Measurements from ENCODE around the gene PTGES.
"Not testable (repeated sequence)": the region's sequence is repeated elsewhere in the genome, so short reads cannot be mapped to it uniquely, and the experiment has no call there.

Gene PTGES

GRCh38 chr9:129769669-129770068, 16.8 kb upstream of the PTGES start:
- no peak for DNase-seq

- no peak for DNase-seq
Observed at GRCh38 chr9:129768486-129768885, 15.6 kb upstream of the PTGES start.

GRCh38 chr9:129765764-129766317, 13.0 kb upstream of the PTGES start:
- no peak for DNase-seq

- DNase-seq = peak; percentile 48
Observed at GRCh38 chr9:129762985-129763926, 10.4 kb upstream of the PTGES start.

GRCh38 chr9:129762370-129762984, 9.6 kb upstream of the PTGES start:
- DNase-seq = peak; percentile 92

GRCh38 chr9:129761901-129762369, 9.1 kb upstream of the PTGES start:
- DNase-seq = peak; percentile 89

- DNase-seq = peak; percentile 66
Observed at GRCh38 chr9:129761293-129761900, 8.6 kb upstream of the PTGES start.

GRCh38 chr9:129760784-129761183, 7.9 kb upstream of the PTGES start:
- not testable (repeated sequence) for DNase-seq

- DNase-seq = no peak
Observed at GRCh38 chr9:129759804-129760502, 7.1 kb upstream of the PTGES start.

- DNase-seq = no peak
Observed at GRCh38 chr9:129759319-129759718, 6.5 kb upstream of the PTGES start.

- DNase-seq = no peak
Observed at GRCh38 chr9:129757045-129757444, 4.2 kb upstream of the PTGES start.

- no peak for DNase-seq
Observed at GRCh38 chr9:129756191-129756590, 3.3 kb upstream of the PTGES start.

GRCh38 chr9:129755151-129755550, 2.3 kb upstream of the PTGES start:
- no peak for DNase-seq

GRCh38 chr9:129751841-129752801, 721 bp downstream of the PTGES start:
- DNase-seq = no peak

- peak; percentile 84 for DNase-seq
Observed at GRCh38 chr9:129750013-129750638, 2.7 kb downstream of the PTGES start.

GRCh38 chr9:129749575-129749974, 3.3 kb downstream of the PTGES start:
- DNase-seq = no peak

- not testable (repeated sequence) for DNase-seq
Observed at GRCh38 chr9:129749052-129749451, 3.8 kb downstream of the PTGES start.

GRCh38 chr9:129748249-129748648, 4.6 kb downstream of the PTGES start:
- DNase-seq = no peak

- peak; percentile 68 for DNase-seq
Observed at GRCh38 chr9:129746092-129746777, 6.6 kb downstream of the PTGES start.

GRCh38 chr9:129745200-129745599, 7.6 kb downstream of the PTGES start:
- DNase-seq = no peak
